Trophoblast cell (in vitro differentiated cells and primary cell): ENCODE data around the gene KCNJ11.

Experiments
- DNase-seq, 2 donors: peaks; one replicate each; pipeline ENCODE4 v3.0.0-alpha.2; 2016
- H2AFZ ChIP-seq: 2 replicates; pipeline ENCODE4 v1.6.1; 2013; ENCODE audit warnings: low read length, moderate library complexity, mild to moderate bottlenecking; ENCODE audit not compliant: insufficient read depth, poor library complexity
- H2AK5ac ChIP-seq: 2 replicates; pipeline ENCODE4 v1.6.1; 2013; ENCODE audit warnings: mild to moderate bottlenecking, low read length
- H2BK120ac ChIP-seq: 2 replicates; pipeline ENCODE4 v1.6.1; 2013; ENCODE audit warnings: low read length, mild to moderate bottlenecking, moderate library complexity; ENCODE audit not compliant: insufficient read depth, poor library complexity
- H2BK12ac ChIP-seq: 2 replicates; pipeline ENCODE4 v1.6.1; 2013; ENCODE audit warnings: mild to moderate bottlenecking, low read length, moderate library complexity
- H2BK5ac ChIP-seq: 2 replicates; pipeline ENCODE4 v1.6.1; 2013; ENCODE audit warnings: low read length, low read depth, moderate library complexity, mild to moderate bottlenecking; ENCODE audit not compliant: poor library complexity
- H3K14ac ChIP-seq: 2 replicates; pipeline ENCODE4 v1.6.1; 2013; ENCODE audit warnings: mild to moderate bottlenecking, low read length
- H3K18ac ChIP-seq: 2 replicates; pipeline ENCODE4 v1.6.1; 2013; ENCODE audit warnings: mild to moderate bottlenecking, low read length
- H3K23ac ChIP-seq: 2 replicates; pipeline ENCODE4 v1.6.1; 2013; ENCODE audit warnings: low read length
- H3K27ac ChIP-seq: 2 replicates; pipeline ENCODE4 v1.5.1; 2013; ENCODE audit warnings: low read depth, mild to moderate bottlenecking, inconsistent platforms, low read length, moderate library complexity
- H3K27me3 ChIP-seq: 2 replicates; pipeline ENCODE4 v1.6.1; 2013; ENCODE audit warnings: inconsistent platforms, mild to moderate bottlenecking, low read length, moderate library complexity; ENCODE audit not compliant: insufficient read depth
- H3K36me3 ChIP-seq, 2 experiments: 1 replicate in 1 of 2; 2 replicates in 1 of 2; pipeline ENCODE4 v1.6.1; 2013; ENCODE audit warnings: low read length in 2 of 2, mild to moderate bottlenecking in 2 of 2, moderate library complexity in 1 of 2; ENCODE audit not compliant: insufficient read depth in 2 of 2, control insufficient read depth in 1 of 2
- H3K4ac ChIP-seq: 2 replicates; pipeline ENCODE4 v1.6.1; 2013; ENCODE audit warnings: low read depth, mild to moderate bottlenecking, low read length, moderate library complexity
- H3K4me1 ChIP-seq, 2 experiments: 1 replicate in 1 of 2; 2 replicates in 1 of 2; pipeline ENCODE4 v1.6.1; 2013; ENCODE audit warnings: low read length in 2 of 2, mild to moderate bottlenecking in 2 of 2, moderate library complexity in 1 of 2; ENCODE audit not compliant: insufficient read depth in 2 of 2, control insufficient read depth in 1 of 2
- H3K4me2 ChIP-seq: 2 replicates; pipeline ENCODE4 v1.6.1; 2013; ENCODE audit warnings: inconsistent platforms, mild to moderate bottlenecking, low read length, moderate library complexity
- H3K4me3 ChIP-seq: 2 replicates; pipeline ENCODE4 v1.5.1; 2013; ENCODE audit warnings: mild to moderate bottlenecking, low read depth, low read length, inconsistent platforms
- H3K79me1 ChIP-seq: one replicate; pipeline ENCODE4 v1.6.1; 2013; ENCODE audit warnings: low read length
- H3K79me2 ChIP-seq: 2 replicates; pipeline ENCODE4 v1.6.1; 2013; ENCODE audit warnings: low read length, mild to moderate bottlenecking; ENCODE audit not compliant: control insufficient read depth, insufficient read depth, poor library complexity
- H3K9ac ChIP-seq: 2 replicates; pipeline ENCODE4 v1.6.1; 2013; ENCODE audit warnings: mild to moderate bottlenecking, low read length
- H3K9me3 ChIP-seq: 2 replicates; pipeline ENCODE4 v1.6.1; 2013; ENCODE audit warnings: low read depth, mild to moderate bottlenecking, control low read depth, inconsistent platforms, low read length; ENCODE audit not compliant: insufficient read depth
- H4K12ac ChIP-seq: 2 replicates; pipeline ENCODE4 v1.6.1; 2013; ENCODE audit warnings: low read depth, mild to moderate bottlenecking, low read length, moderate library complexity
- H4K8ac ChIP-seq: 2 replicates; pipeline ENCODE4 v1.6.1; 2013; ENCODE audit warnings: low read depth, mild to moderate bottlenecking, low read length, moderate library complexity
- H4K91ac ChIP-seq: one replicate; pipeline ENCODE4 v1.6.1; 2013; ENCODE audit warnings: low read depth, mild to moderate bottlenecking, low read length, moderate library complexity
- WGBS: extraction: QIAGEN DNeasy Blood & Tissue Kit; methylation state at CpG from one replicate; pipeline ENCODE4 v1.1.7; 2013; ENCODE audit warnings: missing lambda C conversion rate; ENCODE audit not compliant: insufficient read length, insufficient coverage; ENCODE audit errors: extremely low coverage; 5-methylcytosine and 5-hydroxymethylcytosine counted together

KCNJ11 gene

GRCh38 chr11:17413414-17414316 is 25.2 kb upstream of the KCNJ11 start:
- H3K27me3 ChIP-seq = no peaks in the 10 kb centered on the region

GRCh38 chr11:17412488-17413180 is 24.2 kb upstream of the KCNJ11 start:
- Histone ChIP-seq H3K4ac (no peak overlapping the region), H3K9me3 (no peaks in the 10 kb centered on the region), H2BK120ac (no peak overlapping the region), H2BK12ac (no peak overlapping the region), H2AFZ (no peak overlapping the region), H3K4me3 (peak overlapping the region; percentile 18), H3K18ac (no peak overlapping the region), H3K23ac (no peak overlapping the region), H3K79me1 (no peaks in the 10 kb centered on the region), H3K36me3 (no peaks in the 10 kb centered on the region), H3K4me2 (no peak overlapping the region), H3K14ac (no peak overlapping the region), H3K27me3 (no peaks in the 10 kb centered on the region), H4K8ac (no peak overlapping the region), H4K91ac (no peak overlapping the region), H3K4me1 (no peaks in the 10 kb centered on the region), H2BK5ac (no peak overlapping the region), H2AK5ac (no peak overlapping the region), H3K79me2 (no peaks in the 10 kb centered on the region), H3K9ac (no peak overlapping the region), H3K27ac (no peak overlapping the region), H4K12ac (no peak overlapping the region)
- no CpG with 5 or more reads among the region's 9 CpGs for WGBS
- DNase-seq = no peak

More at GRCh38 chr11:17413414-17414316, 25.2 kb upstream of the KCNJ11 start:
- WGBS = no CpG with 5 or more reads among the region's 15 CpGs
- no peaks in the 10 kb centered on the region for H3K79me1 ChIP-seq
- H3K4me3 ChIP-seq = peak overlapping the region; percentile 25
- H2BK5ac ChIP-seq = no peak overlapping the region
- no peaks in the 10 kb centered on the region for H3K4me1 ChIP-seq
- H3K36me3 ChIP-seq = no peaks in the 10 kb centered on the region
- DNase-seq = no peak
- no peaks in the 10 kb centered on the region for H3K79me2 ChIP-seq
- no peak overlapping the region for H3K4ac ChIP-seq
- no peak overlapping the region for H3K18ac ChIP-seq
- no peak overlapping the region for H2AFZ ChIP-seq
- no peak overlapping the region for H4K8ac ChIP-seq
- H3K27ac ChIP-seq = no peak overlapping the region
- H3K9me3 ChIP-seq = no peaks in the 10 kb centered on the region
- no peak overlapping the region for H2BK12ac ChIP-seq
- H3K9ac ChIP-seq = no peak overlapping the region
- no peak overlapping the region for H2BK120ac ChIP-seq
- H4K12ac ChIP-seq = no peak overlapping the region
- no peak overlapping the region for H3K4me2 ChIP-seq
- H3K23ac ChIP-seq = no peak overlapping the region
- H3K14ac ChIP-seq = no peak overlapping the region
- H2AK5ac ChIP-seq = no peak overlapping the region
- no peak overlapping the region for H4K91ac ChIP-seq

DNA sequence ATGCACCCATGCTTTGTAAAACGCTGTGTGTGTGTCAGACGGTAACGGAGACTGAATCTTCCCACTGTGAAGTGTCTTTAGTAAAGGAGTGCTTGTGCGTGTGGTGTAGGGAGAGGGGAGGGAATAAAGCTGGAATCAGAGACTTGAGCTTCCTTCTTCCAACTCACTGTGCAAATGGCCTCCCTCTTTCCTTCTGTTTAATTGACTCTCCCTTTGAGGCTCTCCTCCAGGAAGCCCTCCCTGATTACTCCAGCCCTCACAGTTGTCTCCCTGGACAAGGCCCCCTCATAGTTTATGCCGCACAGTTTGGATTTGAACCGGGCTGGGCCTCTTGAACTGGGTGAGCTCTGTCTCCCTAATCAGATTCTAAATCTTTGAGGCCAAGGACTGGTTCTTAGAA is 23.0 kb upstream of the KCNJ11 start:
- no peak overlapping the region for H2AFZ ChIP-seq
- WGBS = no CpG with 5 or more reads among the region's 6 CpGs
- no peaks in the 10 kb centered on the region for H3K27me3 ChIP-seq
- no peak overlapping the region for H4K12ac ChIP-seq
- H4K8ac ChIP-seq = no peak overlapping the region
- H2BK120ac ChIP-seq = no peak overlapping the region
- H3K27ac ChIP-seq = no peak overlapping the region
- no peaks in the 10 kb centered on the region for H3K4me1 ChIP-seq
- H3K9me3 ChIP-seq = no peaks in the 10 kb centered on the region
- H3K23ac ChIP-seq = no peak overlapping the region
- H3K79me1 ChIP-seq = no peaks in the 10 kb centered on the region
- H2AK5ac ChIP-seq = no peak overlapping the region
- H3K18ac ChIP-seq = no peak overlapping the region
- no peak overlapping the region for H3K14ac ChIP-seq
- H3K79me2 ChIP-seq = no peaks in the 10 kb centered on the region
- H3K4me3 ChIP-seq = no peak overlapping the region
- H4K91ac ChIP-seq = no peak overlapping the region
- no peaks in the 10 kb centered on the region for H3K36me3 ChIP-seq
- H2BK12ac ChIP-seq = no peak overlapping the region
- no peak overlapping the region for H3K9ac ChIP-seq
- no peak overlapping the region for H3K4ac ChIP-seq
- no peak overlapping the region for H3K4me2 ChIP-seq
- no peak for DNase-seq
- no peak overlapping the region for H2BK5ac ChIP-seq

DNA sequence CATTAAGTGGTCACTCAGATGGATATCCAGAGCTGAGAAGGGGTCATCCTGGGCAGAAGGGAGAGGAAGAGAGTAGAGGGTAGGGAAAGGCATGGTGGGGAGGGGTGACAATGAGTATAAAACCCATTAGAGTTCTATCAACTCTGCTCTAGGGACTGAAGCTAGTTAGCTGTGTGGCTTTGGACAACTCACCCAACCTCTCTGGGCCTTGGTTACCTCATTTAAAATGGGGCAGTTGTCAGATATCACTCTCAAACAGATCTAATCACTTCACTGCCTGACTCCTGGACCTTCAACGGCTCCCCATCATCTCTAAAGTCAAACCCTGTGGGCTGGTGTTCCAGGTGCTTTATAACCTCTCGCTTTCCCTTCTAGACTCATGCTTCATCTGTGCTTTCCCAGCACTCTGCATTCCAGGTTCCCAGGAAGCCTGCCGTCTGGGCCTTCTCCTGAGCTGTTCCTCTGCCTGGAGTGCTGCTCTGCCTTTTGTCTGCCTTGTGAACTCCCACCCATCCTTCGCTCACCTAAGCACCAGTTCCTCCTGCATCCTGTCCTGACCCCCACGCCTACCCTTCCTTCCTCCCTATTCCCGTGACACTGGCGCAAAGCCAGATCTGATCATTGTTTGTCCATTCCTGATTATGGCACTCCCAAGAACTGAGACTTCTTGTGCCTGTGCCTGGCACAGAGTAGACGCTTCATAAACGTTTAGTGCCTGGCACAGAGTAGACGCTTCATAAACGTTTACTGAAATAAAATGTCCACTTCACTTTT is 22.3 kb upstream of the KCNJ11 start:
- H3K36me3 ChIP-seq = no peaks in the 10 kb centered on the region
- no peak overlapping the region for H3K18ac ChIP-seq
- no peak overlapping the region for H4K12ac ChIP-seq
- H3K27me3 ChIP-seq = no peaks in the 10 kb centered on the region
- no peak overlapping the region for H3K9ac ChIP-seq
- H2AFZ ChIP-seq = no peak overlapping the region
- no peaks in the 10 kb centered on the region for H3K9me3 ChIP-seq
- H4K91ac ChIP-seq = no peak overlapping the region
- no peak overlapping the region for H3K4me3 ChIP-seq
- H3K4me2 ChIP-seq = no peak overlapping the region
- H3K4me1 ChIP-seq = no peaks in the 10 kb centered on the region
- H3K4ac ChIP-seq = no peak overlapping the region
- no peak for DNase-seq
- H3K27ac ChIP-seq = no peak overlapping the region
- no peak overlapping the region for H2BK12ac ChIP-seq
- no peaks in the 10 kb centered on the region for H3K79me2 ChIP-seq
- no peak overlapping the region for H4K8ac ChIP-seq
- H2AK5ac ChIP-seq = no peak overlapping the region
- no peak overlapping the region for H3K23ac ChIP-seq
- no peak overlapping the region for H2BK5ac ChIP-seq
- H3K14ac ChIP-seq = no peak overlapping the region
- H3K79me1 ChIP-seq = no peaks in the 10 kb centered on the region
- no peak overlapping the region for H2BK120ac ChIP-seq
- no CpG with 5 or more reads among the region's 11 CpGs for WGBS
